ENCODE measurements around the gene MLXIP.

Gene MLXIP

GRCh38 chr12:122139941-122140340 is 61.4 kb downstream of the MLXIP start:
- Histone ChIP-seq H4K5ac (ENCODE audit: low read length) (no peak overlapping the region), H2AK5ac (ENCODE audit: low read length) (no peak overlapping the region)
- WGBS (ENCODE audit: extremely low coverage, insufficient coverage, low lambda C conversion rate), result no CpG with 5 or more reads among the region's 8 CpGs

GRCh38 chr12:122140467-122141257 is 62.1 kb downstream of the MLXIP start:
- H3K23ac ChIP-seq (ENCODE audit: low read length), result no peak overlapping the region
- no peak overlapping the region for H3K27ac ChIP-seq (ENCODE audit: low read depth, low read length)
- no peak overlapping the region for H3K56ac ChIP-seq (ENCODE audit: low read length)

More at GRCh38 chr12:122139941-122140340, 61.4 kb downstream of the MLXIP start:
- Histone ChIP-seq H3K4ac (ENCODE audit: low read depth, low read length) (no peak overlapping the region), H2BK120ac (ENCODE audit: low read depth, low read length) (no peak overlapping the region), H3K27ac (ENCODE audit: low read depth, low read length) (no peak overlapping the region), H3K27me3 (ENCODE audit: insufficient read depth, low read length, poor library complexity) (no peaks in the 10 kb centered on the region), H3K56ac (ENCODE audit: low read length) (no peak overlapping the region), H2BK5ac (ENCODE audit: low read length) (no peak overlapping the region), H3K9ac (ENCODE audit: low read length) (no peak overlapping the region), H3K79me1 (ENCODE audit: low read length) (no peaks in the 10 kb centered on the region), H3K4me3 (ENCODE audit: low read length) (no peak overlapping the region), H3K4me2 (ENCODE audit: low read length) (no peak overlapping the region), H3K79me2 (ENCODE audit: control insufficient read depth, insufficient read depth, low read length) (no peaks in the 10 kb centered on the region), H3K18ac (ENCODE audit: low read length) (no peak overlapping the region), H4K8ac (ENCODE audit: low read depth, low read length) (no peak overlapping the region), H3K23ac (ENCODE audit: low read length) (no peak overlapping the region), H2BK15ac (replicated peaks; ENCODE audit: low read depth) (no peak overlapping the region), H3K4me1 (ENCODE audit: control insufficient read depth, low read depth, low read length) (no peaks in the 10 kb centered on the region), H3K36me3 (ENCODE audit: control insufficient read depth, insufficient read depth, low read length) (peaks cover 12% of the 10 kb centered on the region)
- DNase-seq, result no peak

GRCh38 chr12:122141911-122142725 is 63.6 kb downstream of the MLXIP start:
- H3K56ac ChIP-seq (ENCODE audit: low read length), result no peak overlapping the region
- no peaks in the 10 kb centered on the region for H3K79me1 ChIP-seq (ENCODE audit: low read length)
- no peak overlapping the region for H2AK5ac ChIP-seq (ENCODE audit: low read length)
- no peak overlapping the region for H2BK5ac ChIP-seq (ENCODE audit: low read length)
- no peak for DNase-seq
- no peak overlapping the region for H3K4me3 ChIP-seq (ENCODE audit: low read length)
- no peak overlapping the region for H2BK15ac ChIP-seq (replicated peaks; ENCODE audit: low read depth)
- no peak overlapping the region for H4K5ac ChIP-seq (ENCODE audit: low read length)
- H3K36me3 ChIP-seq (ENCODE audit: control insufficient read depth, insufficient read depth, low read length), result peaks cover 12% of the 10 kb centered on the region
- H3K79me2 ChIP-seq (ENCODE audit: control insufficient read depth, insufficient read depth, low read length), result no peaks in the 10 kb centered on the region
- H3K9ac ChIP-seq (ENCODE audit: low read length), result no peak overlapping the region
- no peak overlapping the region for H3K18ac ChIP-seq (ENCODE audit: low read length)
- H3K4ac ChIP-seq (ENCODE audit: low read depth, low read length), result no peak overlapping the region
- no peak overlapping the region for H4K8ac ChIP-seq (ENCODE audit: low read depth, low read length)
- no CpG with 5 or more reads among the region's 21 CpGs for WGBS (ENCODE audit: extremely low coverage, insufficient coverage, low lambda C conversion rate)
- no peak overlapping the region for H3K27ac ChIP-seq (ENCODE audit: low read depth, low read length)
- H3K4me1 ChIP-seq (ENCODE audit: control insufficient read depth, low read depth, low read length), result no peaks in the 10 kb centered on the region
- no peak overlapping the region for H3K4me2 ChIP-seq (ENCODE audit: low read length)
- no peak overlapping the region for H3K23ac ChIP-seq (ENCODE audit: low read length)
- H2BK120ac ChIP-seq (ENCODE audit: low read depth, low read length), result no peak overlapping the region
- no peaks in the 10 kb centered on the region for H3K27me3 ChIP-seq (ENCODE audit: insufficient read depth, low read length, poor library complexity)

More at GRCh38 chr12:122140467-122141257, 62.1 kb downstream of the MLXIP start:
- Histone ChIP-seq H3K79me1 (ENCODE audit: low read length) (no peaks in the 10 kb centered on the region), H2BK120ac (ENCODE audit: low read depth, low read length) (no peak overlapping the region), H4K5ac (ENCODE audit: low read length) (no peak overlapping the region), H2AK5ac (ENCODE audit: low read length) (no peak overlapping the region), H2BK15ac (replicated peaks; ENCODE audit: low read depth) (no peak overlapping the region), H3K4me3 (ENCODE audit: low read length) (no peak overlapping the region), H3K9ac (ENCODE audit: low read length) (no peak overlapping the region), H3K79me2 (ENCODE audit: control insufficient read depth, insufficient read depth, low read length) (no peaks in the 10 kb centered on the region), H3K4me1 (ENCODE audit: control insufficient read depth, low read depth, low read length) (no peaks in the 10 kb centered on the region), H3K18ac (ENCODE audit: low read length) (no peak overlapping the region), H2BK5ac (ENCODE audit: low read length) (no peak overlapping the region), H3K36me3 (ENCODE audit: control insufficient read depth, insufficient read depth, low read length) (peaks cover 12% of the 10 kb centered on the region), H3K4me2 (ENCODE audit: low read length) (no peak overlapping the region), H4K8ac (ENCODE audit: low read depth, low read length) (no peak overlapping the region), H3K27me3 (ENCODE audit: insufficient read depth, low read length, poor library complexity) (no peaks in the 10 kb centered on the region), H3K4ac (ENCODE audit: low read depth, low read length) (no peak overlapping the region)
- WGBS (ENCODE audit: extremely low coverage, insufficient coverage, low lambda C conversion rate), result no CpG with 5 or more reads among the region's 19 CpGs
- no peak for DNase-seq

GRCh38 chr12:122142857-122143256 is 64.3 kb downstream of the MLXIP start:
- H4K5ac ChIP-seq (ENCODE audit: low read length), result no peak overlapping the region
- H3K4me1 ChIP-seq (ENCODE audit: control insufficient read depth, low read depth, low read length), result no peaks in the 10 kb centered on the region
- no peaks in the 10 kb centered on the region for H3K79me1 ChIP-seq (ENCODE audit: low read length)
- H3K23ac ChIP-seq (ENCODE audit: low read length), result no peak overlapping the region
- no peak overlapping the region for H3K56ac ChIP-seq (ENCODE audit: low read length)
- H3K36me3 ChIP-seq (ENCODE audit: control insufficient read depth, insufficient read depth, low read length), result peaks cover 12% of the 10 kb centered on the region
- no peak overlapping the region for H2BK5ac ChIP-seq (ENCODE audit: low read length)
- H3K18ac ChIP-seq (ENCODE audit: low read length), result no peak overlapping the region
- H3K4ac ChIP-seq (ENCODE audit: low read depth, low read length), result no peak overlapping the region
- no peak overlapping the region for H3K4me3 ChIP-seq (ENCODE audit: low read length)
- DNase-seq, result no peak
- H3K9ac ChIP-seq (ENCODE audit: low read length), result no peak overlapping the region
- no CpG with 5 or more reads among the region's 6 CpGs for WGBS (ENCODE audit: extremely low coverage, insufficient coverage, low lambda C conversion rate)
- no peaks in the 10 kb centered on the region for H3K79me2 ChIP-seq (ENCODE audit: control insufficient read depth, insufficient read depth, low read length)
- H4K8ac ChIP-seq (ENCODE audit: low read depth, low read length), result no peak overlapping the region
- H2BK120ac ChIP-seq (ENCODE audit: low read depth, low read length), result no peak overlapping the region
- no peak overlapping the region for H2BK15ac ChIP-seq (replicated peaks; ENCODE audit: low read depth)
- no peaks in the 10 kb centered on the region for H3K27me3 ChIP-seq (ENCODE audit: insufficient read depth, low read length, poor library complexity)
- H3K27ac ChIP-seq (ENCODE audit: low read depth, low read length), result no peak overlapping the region
- no peak overlapping the region for H3K4me2 ChIP-seq (ENCODE audit: low read length)
- H2AK5ac ChIP-seq (ENCODE audit: low read length), result no peak overlapping the region

GRCh38 chr12:122144885-122145284 is 66.3 kb downstream of the MLXIP start:
- Histone ChIP-seq H3K27ac (ENCODE audit: low read depth, low read length) (no peak overlapping the region), H3K79me2 (ENCODE audit: control insufficient read depth, insufficient read depth, low read length) (no peaks in the 10 kb centered on the region), H3K27me3 (ENCODE audit: insufficient read depth, low read length, poor library complexity) (no peaks in the 10 kb centered on the region), H3K23ac (ENCODE audit: low read length) (no peak overlapping the region), H3K36me3 (ENCODE audit: control insufficient read depth, insufficient read depth, low read length) (peaks cover 10% of the 10 kb centered on the region), H3K79me1 (ENCODE audit: low read length) (no peaks in the 10 kb centered on the region), H2BK15ac (replicated peaks; ENCODE audit: low read depth) (no peak overlapping the region), H3K4me2 (ENCODE audit: low read length) (no peak overlapping the region), H3K18ac (ENCODE audit: low read length) (no peak overlapping the region), H2AK5ac (ENCODE audit: low read length) (no peak overlapping the region), H3K4ac (ENCODE audit: low read depth, low read length) (no peak overlapping the region), H3K56ac (ENCODE audit: low read length) (no peak overlapping the region), H3K4me1 (ENCODE audit: control insufficient read depth, low read depth, low read length) (no peaks in the 10 kb centered on the region), H3K4me3 (ENCODE audit: low read length) (no peak overlapping the region), H4K5ac (ENCODE audit: low read length) (no peak overlapping the region), H3K9ac (ENCODE audit: low read length) (no peak overlapping the region), H2BK5ac (ENCODE audit: low read length) (no peak overlapping the region), H4K8ac (ENCODE audit: low read depth, low read length) (no peak overlapping the region), H2BK120ac (ENCODE audit: low read depth, low read length) (no peak overlapping the region)
- WGBS (ENCODE audit: extremely low coverage, insufficient coverage, low lambda C conversion rate), result no CpG with 5 or more reads among the region's 12 CpGs
- no peak for DNase-seq

Measured in mesendoderm (in vitro differentiated cells).